ENCODE data around the gene NID1.
A peak's percentile ranks its signal among the peaks of the same experiment; 100 is the strongest.
"Not testable (repeated sequence)": the region's sequence is repeated elsewhere in the genome, so short reads cannot be mapped to it uniquely, and the experiment has no call there.

Gene NID1

GRCh38 chr1:236099355-236099974 lies 34.6 kb upstream of the NID1 start:
- H3K27ac Mint-ChIP-seq, result no peak overlapping the region
- peaks cover 7% of the 10 kb centered on the region for H3K4me1 Mint-ChIP-seq
- no peak overlapping the region for H3K4me3 Mint-ChIP-seq

GRCh38 chr1:236098267-236098666 lies 33.4 kb upstream of the NID1 start:
- Mint-ChIP-seq H3K4me3 (no peak overlapping the region), H3K36me3 (no peaks in the 10 kb centered on the region), H3K27me3 (peaks cover 2% of the 10 kb centered on the region), H3K4me1 (peaks cover 4% of the 10 kb centered on the region), H3K27ac (no peak overlapping the region), H3K9me3 (no peaks in the 10 kb centered on the region)

More at GRCh38 chr1:236099355-236099974, 34.6 kb upstream of the NID1 start:
- Mint-ChIP-seq H3K9me3 (no peaks in the 10 kb centered on the region), H3K27me3 (peaks cover 2% of the 10 kb centered on the region), H3K36me3 (no peaks in the 10 kb centered on the region)

DNA sequence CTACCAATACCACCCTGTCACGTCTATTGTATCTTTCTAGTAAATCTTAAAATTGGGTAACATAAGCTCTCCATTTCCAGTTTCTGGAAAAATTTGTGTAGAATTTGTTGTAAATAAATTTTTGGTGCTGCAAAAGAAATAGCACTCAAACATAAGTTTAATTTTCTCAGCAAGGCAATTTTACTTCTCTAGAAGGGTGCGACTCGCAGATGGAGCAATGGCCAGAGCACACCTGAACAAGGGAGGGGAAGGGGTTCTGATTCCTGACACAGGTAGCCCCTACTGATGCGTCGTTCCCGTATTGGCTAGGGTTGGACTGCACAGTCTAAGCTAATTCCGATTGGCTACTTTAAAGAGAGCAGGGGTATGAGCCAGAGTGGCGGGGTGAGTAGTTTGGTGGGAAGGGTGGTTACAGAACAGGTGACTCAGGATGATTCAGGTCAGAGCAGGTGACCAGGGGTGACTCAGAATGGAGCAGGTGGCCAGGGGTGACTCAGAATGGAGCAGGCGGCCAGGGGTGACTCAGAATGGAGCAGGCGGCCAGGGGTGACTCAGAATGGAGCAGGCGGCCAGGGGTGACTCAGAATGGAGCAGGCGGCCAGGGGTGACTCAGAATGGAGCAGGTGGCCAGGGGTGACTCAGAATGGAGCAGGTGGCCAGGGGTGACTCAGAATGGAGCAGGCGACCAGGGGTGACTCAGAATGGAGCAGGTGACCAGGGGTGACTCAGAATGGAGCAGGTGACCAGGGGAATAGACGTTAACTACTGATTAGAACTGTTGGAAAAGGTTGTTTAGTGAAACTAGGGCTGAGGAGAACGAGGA lies 32.0 kb upstream of the NID1 start:
- H3K9me3 Mint-ChIP-seq, H3K4me3 Mint-ChIP-seq, H3K4me1 Mint-ChIP-seq, H3K36me3 Mint-ChIP-seq, H3K27me3 Mint-ChIP-seq: not testable (repeated sequence)
- peak overlapping the region; percentile 98 for H3K27ac Mint-ChIP-seq

- Mint-ChIP-seq H3K27me3 (peaks cover 2% of the 10 kb centered on the region), H3K4me3 (no peak overlapping the region), H3K4me1 (peaks cover 4% of the 10 kb centered on the region), H3K27ac (no peak overlapping the region), H3K36me3 (no peaks in the 10 kb centered on the region), H3K9me3 (no peaks in the 10 kb centered on the region)
Observed at GRCh38 chr1:236095705-236096520, 31.0 kb upstream of the NID1 start.

- Mint-ChIP-seq H3K36me3 (no peaks in the 10 kb centered on the region), H3K4me1 (peaks cover 4% of the 10 kb centered on the region), H3K4me3 (no peak overlapping the region), H3K9me3 (no peaks in the 10 kb centered on the region), H3K27me3 (peaks cover 3% of the 10 kb centered on the region), H3K27ac (no peak overlapping the region)
Observed at GRCh38 chr1:236092899-236093298, 28.0 kb upstream of the NID1 start.

GRCh38 chr1:236091933-236092318 lies 27.0 kb upstream of the NID1 start:
- no peaks in the 10 kb centered on the region for H3K9me3 Mint-ChIP-seq
- no peak overlapping the region for H3K27ac Mint-ChIP-seq
- H3K4me1 Mint-ChIP-seq, result no peaks in the 10 kb centered on the region
- peaks cover 3% of the 10 kb centered on the region for H3K27me3 Mint-ChIP-seq
- no peak overlapping the region for H3K4me3 Mint-ChIP-seq
- peaks cover 3% of the 10 kb centered on the region for H3K36me3 Mint-ChIP-seq

GRCh38 chr1:236090741-236091147 lies 25.9 kb upstream of the NID1 start:
- Mint-ChIP-seq H3K27me3 (peaks cover 3% of the 10 kb centered on the region), H3K4me3 (no peak overlapping the region), H3K27ac (no peak overlapping the region)

GRCh38 chr1:236089046-236089773 lies 24.3 kb upstream of the NID1 start:
- H3K4me1 Mint-ChIP-seq, result no peaks in the 10 kb centered on the region
- H3K9me3 Mint-ChIP-seq, result no peaks in the 10 kb centered on the region
- H3K36me3 Mint-ChIP-seq, result peaks cover 3% of the 10 kb centered on the region
- H3K27ac Mint-ChIP-seq, result no peak overlapping the region
- H3K4me3 Mint-ChIP-seq, result no peak overlapping the region
- peaks cover 1% of the 10 kb centered on the region for H3K27me3 Mint-ChIP-seq

More at GRCh38 chr1:236090741-236091147, 25.9 kb upstream of the NID1 start:
- Mint-ChIP-seq H3K36me3 (peaks cover 3% of the 10 kb centered on the region), H3K4me1 (no peaks in the 10 kb centered on the region), H3K9me3 (no peaks in the 10 kb centered on the region)

GRCh38 chr1:236086537-236086936 lies 21.6 kb upstream of the NID1 start:
- peaks cover 1% of the 10 kb centered on the region for H3K27me3 Mint-ChIP-seq
- H3K36me3 Mint-ChIP-seq, result peaks cover 3% of the 10 kb centered on the region
- no peaks in the 10 kb centered on the region for H3K9me3 Mint-ChIP-seq
- H3K4me3 Mint-ChIP-seq, result no peak overlapping the region
- H3K4me1 Mint-ChIP-seq, result no peaks in the 10 kb centered on the region
- no peak overlapping the region for H3K27ac Mint-ChIP-seq

DNA sequence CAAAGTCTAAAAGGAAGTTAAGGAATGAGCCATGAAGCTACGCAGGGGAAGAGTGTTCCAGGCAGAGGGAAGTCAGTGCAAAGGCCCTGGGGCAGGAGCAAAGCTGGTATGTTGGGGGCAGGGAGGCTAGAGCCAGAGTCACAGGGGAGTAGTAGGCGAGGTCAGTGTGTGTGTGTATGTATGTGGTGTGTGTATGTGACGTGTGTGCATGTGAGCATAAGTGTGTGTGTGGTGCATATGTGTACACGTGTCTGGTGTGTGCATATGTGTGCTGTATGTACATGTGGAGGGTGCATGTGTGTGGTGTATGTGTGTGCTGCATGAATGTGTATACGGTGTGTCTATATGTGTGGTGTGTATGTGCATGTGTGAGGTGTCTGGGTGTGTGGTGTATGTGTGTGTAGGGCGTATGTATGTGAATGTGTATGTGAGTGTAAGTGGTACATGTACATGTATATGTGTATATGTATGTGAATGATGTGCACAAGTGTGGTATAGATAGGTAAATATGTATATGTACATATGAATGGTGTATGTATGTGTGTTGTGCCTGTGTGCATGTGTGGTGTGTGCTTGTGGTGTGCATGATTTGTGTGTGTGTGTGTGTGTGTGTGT lies 20.8 kb upstream of the NID1 start:
- Mint-ChIP-seq H3K27me3 (peaks cover 1% of the 10 kb centered on the region), H3K4me3 (no peak overlapping the region), H3K4me1 (no peaks in the 10 kb centered on the region), H3K9me3 (no peaks in the 10 kb centered on the region), H3K27ac (no peak overlapping the region), H3K36me3 (peaks cover 3% of the 10 kb centered on the region)

- H3K36me3 Mint-ChIP-seq, result peaks cover 3% of the 10 kb centered on the region
- H3K27me3 Mint-ChIP-seq, result no peaks in the 10 kb centered on the region
- no peak overlapping the region for H3K27ac Mint-ChIP-seq
- no peaks in the 10 kb centered on the region for H3K9me3 Mint-ChIP-seq
- H3K4me1 Mint-ChIP-seq, result no peaks in the 10 kb centered on the region
- no peak overlapping the region for H3K4me3 Mint-ChIP-seq
Observed at GRCh38 chr1:236084386-236084730, 19.5 kb upstream of the NID1 start.

GRCh38 chr1:236083650-236084385 lies 18.9 kb upstream of the NID1 start:
- no peak overlapping the region for H3K27ac Mint-ChIP-seq
- no peaks in the 10 kb centered on the region for H3K27me3 Mint-ChIP-seq

DNA sequence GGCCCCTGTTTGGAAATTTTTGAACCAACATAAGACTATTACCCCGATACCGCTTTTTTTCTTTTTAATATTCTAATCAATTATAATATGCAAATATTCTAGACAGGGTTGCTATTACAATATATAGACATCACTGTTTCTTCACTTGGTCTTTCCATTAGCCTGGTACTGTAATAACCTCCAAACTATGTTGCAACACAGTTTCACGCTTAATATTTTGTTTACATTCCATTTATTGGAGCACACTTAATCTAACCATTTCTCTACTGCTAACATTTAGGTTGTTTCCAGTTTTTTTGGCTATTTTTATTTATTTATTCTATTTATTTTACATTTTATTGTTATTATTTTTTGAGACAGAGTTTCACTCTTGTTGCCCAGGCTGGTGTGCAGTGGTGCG lies 17.6 kb upstream of the NID1 start:
- Mint-ChIP-seq H3K4me3 (no peak overlapping the region), H3K4me1 (no peaks in the 10 kb centered on the region), H3K27me3 (no peaks in the 10 kb centered on the region), H3K36me3 (peaks cover under 1% of the 10 kb centered on the region), H3K27ac (no peak overlapping the region), H3K9me3 (no peaks in the 10 kb centered on the region)

More at GRCh38 chr1:236083650-236084385, 18.9 kb upstream of the NID1 start:
- Mint-ChIP-seq H3K4me1 (no peaks in the 10 kb centered on the region), H3K4me3 (no peak overlapping the region), H3K36me3 (peaks cover 3% of the 10 kb centered on the region), H3K9me3 (no peaks in the 10 kb centered on the region)

GRCh38 chr1:236081546-236082227 lies 16.8 kb upstream of the NID1 start:
- no peak overlapping the region for H3K27ac Mint-ChIP-seq
- H3K4me1 Mint-ChIP-seq, result no peaks in the 10 kb centered on the region
- H3K27me3 Mint-ChIP-seq, result no peaks in the 10 kb centered on the region
- no peaks in the 10 kb centered on the region for H3K36me3 Mint-ChIP-seq
- no peaks in the 10 kb centered on the region for H3K9me3 Mint-ChIP-seq
- H3K4me3 Mint-ChIP-seq, result no peak overlapping the region
